T-helper 2 cell treated with Interferon-gamma antibody and Interleukin-4, amounts not matched to agents 5 μg/mL and 100 μg/mL, for 36 hours (primary cell): ENCODE results near the gene EIF4A2.
A peak's percentile ranks its signal among the peaks of the same experiment; 100 is the strongest.
"Not testable (repeated sequence)": the region's sequence is repeated elsewhere in the genome, so short reads cannot be mapped to it uniquely, and the experiment has no call there.

ENCODE experiments used
- DNase-seq: peaks from one replicate; pipeline ENCODE4 v3.0.0; 2021; ENCODE audit warnings: low spot score
- H3K27ac Mint-ChIP-seq: one replicate; pipeline ENCODE4 v1.8.0; 2021; ENCODE audit warnings: mild to moderate bottlenecking, mixed read lengths
- H3K27me3 Mint-ChIP-seq: one replicate; pipeline ENCODE4 v1.8.0; 2021; ENCODE audit warnings: low read depth, mixed read lengths
- H3K36me3 Mint-ChIP-seq: one replicate; pipeline ENCODE4 v1.8.0; 2021; ENCODE audit warnings: low read depth, mixed read lengths
- H3K4me1 Mint-ChIP-seq: one replicate; pipeline ENCODE4 v1.8.0; 2021; ENCODE audit warnings: low read depth, mixed read lengths
- H3K4me3 Mint-ChIP-seq: one replicate; pipeline ENCODE4 v1.8.0; 2022; ENCODE audit warnings: mild to moderate bottlenecking, moderate library complexity, mixed read lengths
- H3K9me3 Mint-ChIP-seq: one replicate; pipeline ENCODE4 v1.8.0; 2021; ENCODE audit warnings: mixed read lengths

Gene EIF4A2

GRCh38 chr3:186821429-186822387, 38.3 kb downstream of the EIF4A2 start:
- H3K9me3 Mint-ChIP-seq, result no peaks in the 10 kb centered on the region
- no peak for DNase-seq
- H3K27ac Mint-ChIP-seq, result no peak overlapping the region
- no peak overlapping the region for H3K4me3 Mint-ChIP-seq
- H3K27me3 Mint-ChIP-seq, result peaks cover 2% of the 10 kb centered on the region
- H3K36me3 Mint-ChIP-seq, result no peaks in the 10 kb centered on the region
- peaks cover 17% of the 10 kb centered on the region for H3K4me1 Mint-ChIP-seq

- not testable (repeated sequence) for H3K27ac Mint-ChIP-seq
These were observed 39.0 kb downstream of the EIF4A2 start for GRCh38 chr3:186822388-186822759.

GRCh38 chr3:186823386-186823785, 40.0 kb downstream of the EIF4A2 start:
- peaks cover 6% of the 10 kb centered on the region for H3K27me3 Mint-ChIP-seq
- H3K4me1 Mint-ChIP-seq, result peaks cover 22% of the 10 kb centered on the region
- DNase-seq, result no peak
- H3K27ac Mint-ChIP-seq, result no peak overlapping the region
- no peak overlapping the region for H3K4me3 Mint-ChIP-seq
- H3K9me3 Mint-ChIP-seq, result no peaks in the 10 kb centered on the region
- H3K36me3 Mint-ChIP-seq, result no peaks in the 10 kb centered on the region

More at GRCh38 chr3:186822388-186822759, 39.0 kb downstream of the EIF4A2 start:
- DNase-seq, H3K27me3 Mint-ChIP-seq, H3K36me3 Mint-ChIP-seq, H3K9me3 Mint-ChIP-seq, H3K4me3 Mint-ChIP-seq: not testable (repeated sequence)
- H3K4me1 Mint-ChIP-seq, result peaks cover 17% of the 10 kb centered on the region

- peaks cover 18% of the 10 kb centered on the region for H3K27me3 Mint-ChIP-seq
- no peak for DNase-seq
- H3K4me1 Mint-ChIP-seq, result peaks cover 22% of the 10 kb centered on the region
- no peak overlapping the region for H3K27ac Mint-ChIP-seq
- no peak overlapping the region for H3K4me3 Mint-ChIP-seq
- H3K36me3 Mint-ChIP-seq, result no peaks in the 10 kb centered on the region
- no peaks in the 10 kb centered on the region for H3K9me3 Mint-ChIP-seq
These were observed 41.2 kb downstream of the EIF4A2 start for GRCh38 chr3:186824430-186825139.

GRCh38 chr3:186825294-186825821, 42.0 kb downstream of the EIF4A2 start:
- no peaks in the 10 kb centered on the region for H3K36me3 Mint-ChIP-seq

GRCh38 chr3:186825872-186826409, 42.6 kb downstream of the EIF4A2 start:
- no peak for DNase-seq
- Mint-ChIP-seq H3K4me1 (peaks cover 22% of the 10 kb centered on the region), H3K27me3 (peaks cover 30% of the 10 kb centered on the region), H3K9me3 (no peaks in the 10 kb centered on the region), H3K36me3 (no peaks in the 10 kb centered on the region), H3K27ac (peak overlapping the region; percentile 17), H3K4me3 (peak overlapping the region; percentile 83)

More at GRCh38 chr3:186825294-186825821, 42.0 kb downstream of the EIF4A2 start:
- DNase-seq, result peak; percentile 42
- Mint-ChIP-seq H3K9me3 (no peaks in the 10 kb centered on the region), H3K27ac (peak overlapping the region; percentile 22), H3K4me3 (peak overlapping the region; percentile 83), H3K27me3 (peaks cover 25% of the 10 kb centered on the region), H3K4me1 (peaks cover 22% of the 10 kb centered on the region)

GRCh38 chr3:186826410-186826975, 43.1 kb downstream of the EIF4A2 start:
- H3K27ac Mint-ChIP-seq, result peak overlapping the region; percentile 39
- H3K27me3 Mint-ChIP-seq, result peaks cover 36% of the 10 kb centered on the region

GRCh38 chr3:186826976-186827857, 43.8 kb downstream of the EIF4A2 start:
- Mint-ChIP-seq H3K27me3 (peaks cover 43% of the 10 kb centered on the region), H3K9me3 (no peaks in the 10 kb centered on the region), H3K4me3 (peak overlapping the region; percentile 83), H3K4me1 (peaks cover 22% of the 10 kb centered on the region), H3K27ac (peak overlapping the region; percentile 39), H3K36me3 (no peaks in the 10 kb centered on the region)
- DNase-seq, result peak; percentile 90

More at GRCh38 chr3:186826410-186826975, 43.1 kb downstream of the EIF4A2 start:
- DNase-seq, result no peak
- peak overlapping the region; percentile 83 for H3K4me3 Mint-ChIP-seq
- no peaks in the 10 kb centered on the region for H3K9me3 Mint-ChIP-seq
- H3K36me3 Mint-ChIP-seq, result no peaks in the 10 kb centered on the region
- H3K4me1 Mint-ChIP-seq, result peaks cover 22% of the 10 kb centered on the region

GRCh38 chr3:186828340-186828739, 45.0 kb downstream of the EIF4A2 start:
- H3K9me3 Mint-ChIP-seq, result no peaks in the 10 kb centered on the region
- H3K27ac Mint-ChIP-seq, result no peak overlapping the region
- H3K36me3 Mint-ChIP-seq, result no peaks in the 10 kb centered on the region
- DNase-seq, result no peak
- H3K4me3 Mint-ChIP-seq, result peak overlapping the region; percentile 27
- H3K4me1 Mint-ChIP-seq, result peaks cover 22% of the 10 kb centered on the region
- peaks cover 52% of the 10 kb centered on the region for H3K27me3 Mint-ChIP-seq

GRCh38 chr3:186831798-186832197, 48.4 kb downstream of the EIF4A2 start:
- no peak for DNase-seq
- H3K4me3 Mint-ChIP-seq, result no peak overlapping the region
- no peaks in the 10 kb centered on the region for H3K36me3 Mint-ChIP-seq
- peaks cover 9% of the 10 kb centered on the region for H3K4me1 Mint-ChIP-seq
- no peaks in the 10 kb centered on the region for H3K9me3 Mint-ChIP-seq
- H3K27me3 Mint-ChIP-seq, result peaks cover 67% of the 10 kb centered on the region
- no peak overlapping the region for H3K27ac Mint-ChIP-seq

GRCh38 chr3:186832276-186832675, 48.9 kb downstream of the EIF4A2 start:
- Mint-ChIP-seq H3K4me1 (peaks cover 9% of the 10 kb centered on the region), H3K27me3 (peaks cover 67% of the 10 kb centered on the region), H3K36me3 (no peaks in the 10 kb centered on the region), H3K4me3 (no peak overlapping the region), H3K27ac (no peak overlapping the region), H3K9me3 (no peaks in the 10 kb centered on the region)
- no peak for DNase-seq
